ENCODE measurements around the gene SLC18A3.

The SLC18A3 gene

GRCh38 chr10:49571388-49571787, 38.7 kb upstream of the SLC18A3 start:
- H3K27ac ChIP-seq, result no peak overlapping the region
- TF ChIP-seq CTCF (IDR thresholded peaks at IDR 0.05) (no peak), ZFX (IDR thresholded peaks at IDR 0.05; ENCODE audit: borderline replicate concordance) (no peak)

GRCh38 chr10:49572594-49573114, 37.5 kb upstream of the SLC18A3 start:
- H3K27ac ChIP-seq, result no peak overlapping the region
- TF ChIP-seq CTCF (IDR thresholded peaks at IDR 0.05), result no peak
- TF ChIP-seq ZFX (IDR thresholded peaks at IDR 0.05; ENCODE audit: borderline replicate concordance), result no peak

- TF ChIP-seq ZFX (IDR thresholded peaks at IDR 0.05; ENCODE audit: borderline replicate concordance) (no peak), CTCF (IDR thresholded peaks at IDR 0.05) (no peak)
- H3K27ac ChIP-seq, result no peak overlapping the region
Measured at GRCh38 chr10:49575489-49576072, 34.5 kb upstream of the SLC18A3 start.

- H3K27ac ChIP-seq, result no peak overlapping the region
- no peak for TF ChIP-seq CTCF (IDR thresholded peaks at IDR 0.05)
- TF ChIP-seq ZFX (IDR thresholded peaks at IDR 0.05; ENCODE audit: borderline replicate concordance), result no peak
Measured at GRCh38 chr10:49577182-49577925, 32.8 kb upstream of the SLC18A3 start.

- TF ChIP-seq CTCF (IDR thresholded peaks at IDR 0.05), result no peak
- TF ChIP-seq ZFX (IDR thresholded peaks at IDR 0.05; ENCODE audit: borderline replicate concordance), result no peak
- H3K27ac ChIP-seq, result no peak overlapping the region
Measured at GRCh38 chr10:49578392-49578791, 31.7 kb upstream of the SLC18A3 start.

- TF ChIP-seq CTCF (IDR thresholded peaks at IDR 0.05), result no peak
- no peak overlapping the region for H3K27ac ChIP-seq
Measured at GRCh38 chr10:49579621-49580020, 30.5 kb upstream of the SLC18A3 start.

- no peak for TF ChIP-seq CTCF (IDR thresholded peaks at IDR 0.05)
- TF ChIP-seq ZFX (IDR thresholded peaks at IDR 0.05; ENCODE audit: borderline replicate concordance), result no peak
- no peak overlapping the region for H3K27ac ChIP-seq
Measured at GRCh38 chr10:49585387-49585786, 24.7 kb upstream of the SLC18A3 start.
